CD14-positive monocyte (primary cell): ENCODE measurements around the gene PHYKPL. TPM values are rescaled to one million over a fixed set of nuclear protein-coding genes. Genes with fewer than 3 reads are reported as not detected.
A peak's percentile ranks its signal among the peaks of the same experiment; 100 is the strongest.

Source experiments
- DNase-seq, 3 donors: peaks; one replicate each; pipeline ENCODE4 v3.0.0-alpha.2; 2011 to 2022
- H2AFZ ChIP-seq: 2 replicates; pipeline ENCODE4 v1.6.0; 2012; ENCODE audit warnings: mild to moderate bottlenecking, low read depth, low read length, inconsistent platforms; ENCODE audit not compliant: insufficient read depth, poor library complexity, severe bottlenecking
- H3K27ac ChIP-seq, 2 donors: 1 replicate in 1 of 2; 2 replicates in 1 of 2; pipeline ENCODE4 v1.5.1; 2012 to 2013; ENCODE audit warnings: low read length in 2 of 2, control low read depth in 1 of 2, inconsistent platforms in 1 of 2, low read depth in 1 of 2, mild to moderate bottlenecking in 1 of 2
- H3K27me3 ChIP-seq, 2 donors: one replicate each; pipeline versions ENCODE4 v1.6.0 to v1.6.1; 2011 to 2013; ENCODE audit warnings: low read length in 2 of 2; ENCODE audit not compliant: control insufficient read depth in 2 of 2, insufficient read depth in 2 of 2
- H3K36me3 ChIP-seq, 2 donors: replicated peaks in 1 of 2; 1 replicate in 1 of 2; 2 replicates in 1 of 2; pipeline versions ENCODE4 v1.5.1 to v1.6.1; 2012 to 2013; ENCODE audit warnings: low read length in 2 of 2, control low read depth in 1 of 2, inconsistent platforms in 1 of 2, mild to moderate bottlenecking in 1 of 2; ENCODE audit not compliant: insufficient read depth in 2 of 2, control insufficient read depth in 1 of 2
- H3K4me1 ChIP-seq, 2 donors: 1 replicate in 1 of 2; 2 replicates in 1 of 2; pipeline versions ENCODE4 v1.5.1 to v1.6.1; 2012 to 2013; ENCODE audit warnings: low read length in 2 of 2, control low read depth in 1 of 2, inconsistent platforms in 1 of 2, mild to moderate bottlenecking in 1 of 2, moderate library complexity in 1 of 2; ENCODE audit not compliant: insufficient read depth in 2 of 2, control insufficient read depth in 1 of 2
- H3K4me2 ChIP-seq: replicated peaks from 2 replicates; pipeline ENCODE3; 2012; ENCODE audit warnings: low read length, moderate library complexity, mild to moderate bottlenecking; ENCODE audit not compliant: poor library complexity, severe bottlenecking; ENCODE audit errors: extremely low read depth
- H3K4me3 ChIP-seq, 3 experiments: fragments of 200-600 bp in 1 of 3; sonication (generic) in 1 of 3; replicated peaks in 1 of 3; 1 replicate in 2 of 3; 2 replicates in 1 of 3; pipeline ENCODE4 v1.5.1; 2011 to 2013; ENCODE audit warnings: low read length in 3 of 3, mild to moderate bottlenecking in 3 of 3, control low read depth in 2 of 3, low read depth in 2 of 3, inconsistent platforms in 1 of 3, moderate library complexity in 1 of 3
- H3K79me2 ChIP-seq: 2 replicates; pipeline ENCODE4 v1.6.0; 2012; ENCODE audit warnings: mild to moderate bottlenecking, control low read depth, inconsistent platforms, low read length, moderate library complexity; ENCODE audit not compliant: insufficient read depth
- H3K9ac ChIP-seq: 2 replicates; pipeline ENCODE4 v1.6.0; 2017; ENCODE audit warnings: low read length, mild to moderate bottlenecking; ENCODE audit not compliant: insufficient read depth, poor library complexity, severe bottlenecking
- H3K9me3 ChIP-seq, 2 donors: replicated peaks in 1 of 2; 1 replicate in 1 of 2; 2 replicates in 1 of 2; pipeline versions ENCODE4 v1.5.1 to v1.6.1; 2012 to 2013; ENCODE audit warnings: low read length in 2 of 2, control low read depth in 1 of 2; ENCODE audit not compliant: control insufficient read depth in 1 of 2, insufficient read depth in 1 of 2
- H4K20me1 ChIP-seq: 2 replicates; pipeline ENCODE4 v1.6.0; 2012; ENCODE audit warnings: mild to moderate bottlenecking, low read length, control low read depth, moderate library complexity; ENCODE audit not compliant: insufficient read depth
- H3K27ac Mint-ChIP-seq, 7 donors: one replicate each; pipeline ENCODE4 v1.8.0; 2020; ENCODE audit warnings: mild to moderate bottlenecking in 7 of 7, mixed read lengths in 7 of 7, moderate library complexity in 6 of 7, inconsistent platforms in 2 of 7
- H3K27me3 Mint-ChIP-seq, 3 donors: one replicate each; pipeline ENCODE4 v1.8.0; 2021 to 2022; ENCODE audit warnings: low read depth in 3 of 3, mild to moderate bottlenecking in 3 of 3, mixed read lengths in 3 of 3, moderate library complexity in 3 of 3, inconsistent platforms in 1 of 3
- H3K36me3 Mint-ChIP-seq, 2 donors: one replicate each; pipeline ENCODE4 v1.8.0; 2020; ENCODE audit warnings: mixed read lengths in 2 of 2, inconsistent platforms in 1 of 2, mild to moderate bottlenecking in 1 of 2
- H3K4me1 Mint-ChIP-seq: one replicate; pipeline ENCODE4 v1.8.0; 2020; ENCODE audit warnings: mild to moderate bottlenecking, mixed read lengths
- H3K4me3 Mint-ChIP-seq, 2 donors: one replicate each; pipeline ENCODE4 v1.8.0; 2020; ENCODE audit warnings: mild to moderate bottlenecking in 2 of 2, mixed read lengths in 2 of 2, moderate library complexity in 1 of 2
- H3K9me3 Mint-ChIP-seq, 7 donors: one replicate each; pipeline ENCODE4 v1.8.0; 2020 to 2022; ENCODE audit warnings: mixed read lengths in 7 of 7, mild to moderate bottlenecking in 6 of 7, moderate library complexity in 6 of 7, inconsistent platforms in 2 of 7
- CTCF ChIP-seq: fragments of 200-600 bp; IDR thresholded peaks from one replicate; pipeline ENCODE4 v1.8.0; 2022; ENCODE audit warnings: antibody characterized with exemption, mild to moderate bottlenecking
- WGBS: methylation state at CpG from one replicate; pipeline ENCODE4 v1.1.5; 2013; ENCODE audit warnings: missing lambda C conversion rate; ENCODE audit not compliant: insufficient coverage; 5-methylcytosine and 5-hydroxymethylcytosine counted together
- intact Hi-C, 2 donors: fragments of 100-400 bp; cut with micrococcal nuclease; formaldehyde crosslinking; loops; one replicate each; pipeline versions ENCODE4 v1.15.0 to v1.15.1; 2023
- polyA plus RNA-seq, 3 donors: library from polyadenylated mRNA; depleted of rRNA in 1 of 3; unstranded in 2 of 3; stranded (reverse) in 1 of 3; fragments of 300-500 nt in 2 of 3; fragments of >200 nt in 1 of 3; fragmentation: Illumina TruSeq in 2 of 3; gene quantifications; 1 replicate in 2 of 3; 2 replicates in 1 of 3; pipeline ENCODE4 v1.2.3, GENCODE V29; 2012 to 2021

Gene PHYKPL
- polyA plus RNA-seq, 3 donors, result 39.2 to 199 (median 43.0) TPM

GRCh38 chr5:178227138-178227659, 5.4 kb downstream of the PHYKPL start:
- peaks cover 75 to 92% of the 10 kb centered on the region in 2 donors for H3K36me3 Mint-ChIP-seq
- H3K9ac ChIP-seq, result no peak overlapping the region
- H3K4me1 Mint-ChIP-seq, result peaks cover 34% of the 10 kb centered on the region
- H3K27me3 Mint-ChIP-seq, result peaks cover 0 to 2% (median 0%) of the 10 kb centered on the region in 3 donors
- H3K4me3 ChIP-seq, result no peak overlapping the region
- no peak for TF ChIP-seq CTCF
- H3K27me3 ChIP-seq, result no peaks in the 10 kb centered on the region
- peaks cover 14 to 24% of the 10 kb centered on the region in 2 donors for H3K4me1 ChIP-seq
- DNase-seq, result no peak
- H3K4me2 ChIP-seq, result no peak overlapping the region
- 100% methylated on average over 2 of the region's 4 CpGs for WGBS
- H3K4me3 Mint-ChIP-seq, result no peak overlapping the region
- H3K79me2 ChIP-seq, result peaks cover 49% of the 10 kb centered on the region
- H3K36me3 ChIP-seq, result peaks cover 69 to 91% of the 10 kb centered on the region in 2 donors
- no peak overlapping the region for H2AFZ ChIP-seq
- H3K9me3 ChIP-seq, result no peaks in the 10 kb centered on the region
- intact Hi-C loops, result no loop called here
- no peak overlapping the region for H3K27ac ChIP-seq
- H3K9me3 Mint-ChIP-seq, result peaks cover 0 to 3% (median 0%) of the 10 kb centered on the region in 7 donors
- peak overlapping the region in 4 of 7 donors; percentile 34 to 43 (median 38) for H3K27ac Mint-ChIP-seq
- peaks cover 97% of the 10 kb centered on the region for H4K20me1 ChIP-seq

GRCh38 chr5:178225174-178225573, 7.4 kb downstream of the PHYKPL start:
- 96% methylated on average over 4 of the region's 6 CpGs for WGBS
- Histone ChIP-seq H3K4me3 (no peak overlapping the region), H4K20me1 (peaks cover 98% of the 10 kb centered on the region), H3K27me3 (no peaks in the 10 kb centered on the region), H3K27ac (no peak overlapping the region), H3K36me3 (peaks cover 77 to 100% of the 10 kb centered on the region in 2 donors), H3K4me1 (peaks cover 9 to 19% of the 10 kb centered on the region in 2 donors), H2AFZ (no peak overlapping the region), H3K9me3 (no peaks in the 10 kb centered on the region), H3K4me2 (no peak overlapping the region), H3K79me2 (peaks cover 31% of the 10 kb centered on the region), H3K9ac (no peak overlapping the region)
- Mint-ChIP-seq H3K9me3 (peaks cover 0 to 3% (median 0%) of the 10 kb centered on the region in 7 donors), H3K27ac (no peak overlapping the region), H3K4me1 (peaks cover 34% of the 10 kb centered on the region), H3K4me3 (no peak overlapping the region), H3K36me3 (peaks cover 80 to 95% of the 10 kb centered on the region in 2 donors), H3K27me3 (peaks cover 0 to 5% (median 0%) of the 10 kb centered on the region in 3 donors)
- no peak for TF ChIP-seq CTCF
- DNase-seq, result no peak
- intact Hi-C loops, result no loop called here
